SK-N-MC (cell line): ENCODE results near the gene LRRC4C.

Experiments used
- EZH2 ChIP-seq: fragments of 200-600 bp; sonication (generic); IDR thresholded peaks from one replicate; pipeline ENCODE4 v1.6.1; 2017; ENCODE audit warnings: antibody characterized with exemption
- FOXP2 ChIP-seq: optimal IDR thresholded peaks from 2 replicates; pipeline ENCODE3; 2011; ENCODE audit warnings: mild to moderate bottlenecking, moderate library complexity; ENCODE audit not compliant: insufficient read depth; ENCODE audit errors: extremely low read length, control extremely low read depth
- POLR2AphosphoS5 ChIP-seq: IDR thresholded peaks from 2 replicates; pipeline ENCODE4 v1.6.1; 2012; ENCODE audit warnings: mild to moderate bottlenecking, low read depth, low read length, borderline replicate concordance

- TF ChIP-seq EZH2 (no peak), POLR2AphosphoS5 (no peak), FOXP2 (no peak)
These were observed 1170.1 kb downstream of the LRRC4C start for GRCh38 chr11:40289370-40289769.
